HepG2 (cell line): Measurements from ENCODE around the gene GRIN3A. TPM values are rescaled to one million over a fixed set of nuclear protein-coding genes. Genes with fewer than 3 reads are reported as not detected.
A peak's percentile ranks its signal among the peaks of the same experiment; 100 is the strongest.

Source experiments
- EED ChIP-seq: sonication (generic); formaldehyde crosslinking; IDR thresholded peaks from 2 replicates; pipeline ENCODE4 v1.5.0; 2020; ENCODE audit warnings: mild to moderate bottlenecking, missing genetic modification reagents
- ELF3 ChIP-seq: IDR thresholded peaks from 2 replicates; pipeline ENCODE4 v1.6.1; 2016; ENCODE audit warnings: missing genetic modification reagents, missing compliant biosample characterization
- ETV5 ChIP-seq: IDR thresholded peaks from 2 replicates; pipeline ENCODE4 v1.6.1; 2018; ENCODE audit warnings: missing biosample characterization, missing genetic modification reagents, inconsistent platforms, borderline replicate concordance
- FLYWCH1 ChIP-seq: sonication (generic); formaldehyde crosslinking; IDR thresholded peaks from 2 replicates; pipeline ENCODE4 v1.8.1; 2023; ENCODE audit warnings: mild to moderate bottlenecking, missing genetic modification reagents
- HNRNPH1 ChIP-seq: fragments of 200-400 bp; formaldehyde crosslinking; optimal IDR thresholded peaks from 2 replicates; pipeline ENCODE3; 2017; ENCODE audit warnings: mild to moderate bottlenecking, low read depth, low read length
- MBNL3 ChIP-seq: fragments of 250-450 bp; sonication (Bioruptor Pico); conservative IDR thresholded peaks from 2 replicates; pipeline ENCODE4 v1.8.0; 2022; ENCODE audit warnings: mild to moderate bottlenecking, inconsistent platforms
- MED13 ChIP-seq: sonication (generic); formaldehyde crosslinking; IDR thresholded peaks from 2 replicates; pipeline ENCODE4 v1.5.0; 2020; ENCODE audit warnings: missing genetic modification reagents
- NAIF1 ChIP-seq: sonication (generic); formaldehyde crosslinking; IDR thresholded peaks from 2 replicates; pipeline ENCODE4 v1.5.0; 2020; ENCODE audit warnings: mild to moderate bottlenecking, missing genetic modification reagents, borderline replicate concordance
- SIN3A ChIP-seq: IDR thresholded peaks from 2 replicates; pipeline ENCODE4 v1.6.1; 2011; ENCODE audit warnings: low read depth, mild to moderate bottlenecking, control low read depth, low read length, borderline replicate concordance
- STAG1 ChIP-seq: sonication (generic); formaldehyde crosslinking; IDR thresholded peaks from 2 replicates; pipeline ENCODE4 v1.4.0; 2020; ENCODE audit warnings: missing genetic modification reagents
- SUZ12 ChIP-seq: fragments of 150-350 bp; IDR thresholded peaks from 2 replicates; pipeline ENCODE4 v1.6.1; 2014; ENCODE audit warnings: low read depth, low read length
- TAF15 ChIP-seq: fragments of 200-400 bp; formaldehyde crosslinking; IDR thresholded peaks from one replicate; pipeline ENCODE4 v1.6.1; 2018; ENCODE audit warnings: mild to moderate bottlenecking, low read depth, low read length; ENCODE audit not compliant: poor library complexity, severe bottlenecking
- polyA plus RNA-seq, 8 experiments: library from polyadenylated mRNA; depleted of rRNA in 3 of 8; stranded (reverse) in 7 of 8; unstranded in 1 of 8; fragments of >200 nt; fragmentation: Illumina TruSeq in 4 of 8; extraction: Trizol in 4 of 8; gene quantifications; 2 replicates each; pipeline versions ENCODE4 v1.2.1 to v1.2.3, GENCODE V29; 2011 to 2016; ENCODE audit warnings: low read depth in 4 of 8, missing spikeins in 1 of 8, mixed read lengths in 1 of 8; ENCODE audit not compliant: insufficient read depth in 1 of 8
- total RNA-seq, 5 experiments: library from RNA; depleted of rRNA; stranded (reverse); fragments of >200 nt; fragmentation: Illumina TruSeq; extraction: Trizol; gene quantifications; 2 replicates each; pipeline ENCODE4 v1.2.3, GENCODE V29; 2016; ENCODE audit warnings: low read depth in 1 of 5
- TF ChIP-seq, protein P1 (sequence below): sonication (generic); formaldehyde crosslinking; IDR thresholded peaks from 2 replicates; pipeline ENCODE4 v1.5.1; 2020; ENCODE audit warnings: missing genetic modification reagents, mild to moderate bottlenecking, borderline replicate concordance
- TF ChIP-seq, protein P2 (sequence below): sonication (generic); formaldehyde crosslinking; conservative IDR thresholded peaks from 2 replicates; pipeline ENCODE4 v1.4.0; 2020; ENCODE audit warnings: missing genetic modification reagents
- TF ChIP-seq, protein P3 (sequence below): IDR thresholded peaks from 2 replicates; pipeline ENCODE4 v1.4.0; 2020; ENCODE audit warnings: mild to moderate bottlenecking, missing genetic modification reagents
- TF ChIP-seq, protein P4 (sequence below): sonication (generic); formaldehyde crosslinking; IDR thresholded peaks from 2 replicates; pipeline ENCODE4 v1.4.0; 2020; ENCODE audit warnings: missing genetic modification reagents

The GRIN3A gene
- total and polyA plus RNA-seq, 2 of the 13 experiments (the other 11 are each of a cell fraction or from before 2014, with no cell fraction given): not detected

DNA sequence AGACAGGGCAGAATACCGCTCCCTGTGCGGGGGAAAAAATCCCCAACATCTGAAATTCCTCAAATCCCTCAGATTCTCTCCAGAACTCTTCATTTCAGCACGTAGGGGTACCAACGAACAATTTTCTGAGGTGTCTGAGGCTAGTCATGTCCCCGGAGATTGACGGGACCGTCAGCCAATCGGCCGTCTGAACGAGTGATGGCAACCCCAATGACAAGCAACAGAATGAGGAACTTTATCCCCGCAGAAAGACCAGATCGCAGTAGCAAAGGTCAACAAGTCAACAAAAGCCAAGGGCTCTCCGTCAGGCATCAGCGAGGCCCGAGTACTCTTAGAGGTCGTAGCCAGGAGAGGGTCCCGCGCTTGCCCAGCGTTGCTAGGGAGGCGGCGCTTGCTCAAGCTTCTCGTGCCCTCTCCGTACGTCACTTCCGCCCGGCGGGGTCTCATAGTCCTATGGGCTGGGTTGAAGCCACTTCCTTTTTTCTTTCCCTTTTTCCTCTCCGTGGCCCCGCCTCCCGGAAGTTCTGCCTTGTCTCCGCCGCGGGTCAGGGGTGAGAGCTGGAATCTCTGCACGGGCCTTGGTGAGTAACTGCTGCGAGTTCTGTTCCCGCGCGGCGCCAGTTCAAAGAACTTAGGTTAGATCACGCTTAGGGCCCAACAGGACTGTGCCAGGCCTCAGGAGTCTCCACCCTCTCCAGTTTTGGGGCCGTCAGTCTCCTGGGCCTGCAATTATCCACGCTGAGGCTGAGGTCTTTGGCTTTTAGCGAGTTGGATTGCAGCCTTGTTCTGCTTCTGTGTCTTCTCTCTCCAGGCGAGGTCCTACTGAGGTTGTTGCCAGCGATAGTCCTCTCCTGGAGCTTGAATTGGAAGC, 204.9 kb downstream of the GRIN3A start, which contains the start of gene RNF20 (continued):
- TF ChIP-seq EED (no peak), STAG1 (CRISPR knock-in tag) (no peak), HNRNPH1 (no peak), TAF15 (no peak), NAIF1 (CRISPR knock-in tag) (no peak), FLYWCH1 (0 out of 2 replicates have a peak, but pooled peaks have one; percentile 10), MED13 (no peak), MBNL3 (no peak), SIN3A (peak; percentile 59; the same call in 1 of the 2 replicates), ELF3 (peak; percentile 75), SUZ12 (no peak), ETV5 (peak; percentile 60; the same call in 1 of the 2 replicates)
- TF ChIP-seq, protein P1, sequence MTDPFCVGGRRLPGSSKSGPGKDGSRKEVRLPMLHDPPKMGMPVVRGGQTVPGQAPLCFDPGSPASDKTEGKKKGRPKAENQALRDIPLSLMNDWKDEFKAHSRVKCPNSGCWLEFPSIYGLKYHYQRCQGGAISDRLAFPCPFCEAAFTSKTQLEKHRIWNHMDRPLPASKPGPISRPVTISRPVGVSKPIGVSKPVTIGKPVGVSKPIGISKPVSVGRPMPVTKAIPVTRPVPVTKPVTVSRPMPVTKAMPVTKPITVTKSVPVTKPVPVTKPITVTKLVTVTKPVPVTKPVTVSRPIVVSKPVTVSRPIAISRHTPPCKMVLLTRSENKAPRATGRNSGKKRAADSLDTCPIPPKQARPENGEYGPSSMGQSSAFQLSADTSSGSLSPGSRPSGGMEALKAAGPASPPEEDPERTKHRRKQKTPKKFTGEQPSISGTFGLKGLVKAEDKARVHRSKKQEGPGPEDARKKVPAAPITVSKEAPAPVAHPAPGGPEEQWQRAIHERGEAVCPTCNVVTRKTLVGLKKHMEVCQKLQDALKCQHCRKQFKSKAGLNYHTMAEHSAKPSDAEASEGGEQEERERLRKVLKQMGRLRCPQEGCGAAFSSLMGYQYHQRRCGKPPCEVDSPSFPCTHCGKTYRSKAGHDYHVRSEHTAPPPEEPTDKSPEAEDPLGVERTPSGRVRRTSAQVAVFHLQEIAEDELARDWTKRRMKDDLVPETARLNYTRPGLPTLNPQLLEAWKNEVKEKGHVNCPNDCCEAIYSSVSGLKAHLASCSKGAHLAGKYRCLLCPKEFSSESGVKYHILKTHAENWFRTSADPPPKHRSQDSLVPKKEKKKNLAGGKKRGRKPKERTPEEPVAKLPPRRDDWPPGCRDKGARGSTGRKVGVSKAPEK (CRISPR knock-in tag): no peak
- TF ChIP-seq, protein P2, sequence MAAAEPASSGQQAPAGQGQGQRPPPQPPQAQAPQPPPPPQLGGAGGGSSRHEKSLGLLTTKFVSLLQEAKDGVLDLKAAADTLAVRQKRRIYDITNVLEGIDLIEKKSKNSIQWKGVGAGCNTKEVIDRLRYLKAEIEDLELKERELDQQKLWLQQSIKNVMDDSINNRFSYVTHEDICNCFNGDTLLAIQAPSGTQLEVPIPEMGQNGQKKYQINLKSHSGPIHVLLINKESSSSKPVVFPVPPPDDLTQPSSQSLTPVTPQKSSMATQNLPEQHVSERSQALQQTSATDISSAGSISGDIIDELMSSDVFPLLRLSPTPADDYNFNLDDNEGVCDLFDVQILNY: peak; percentile 47; the same call in 1 of the 2 replicates
- TF ChIP-seq, protein P3, sequence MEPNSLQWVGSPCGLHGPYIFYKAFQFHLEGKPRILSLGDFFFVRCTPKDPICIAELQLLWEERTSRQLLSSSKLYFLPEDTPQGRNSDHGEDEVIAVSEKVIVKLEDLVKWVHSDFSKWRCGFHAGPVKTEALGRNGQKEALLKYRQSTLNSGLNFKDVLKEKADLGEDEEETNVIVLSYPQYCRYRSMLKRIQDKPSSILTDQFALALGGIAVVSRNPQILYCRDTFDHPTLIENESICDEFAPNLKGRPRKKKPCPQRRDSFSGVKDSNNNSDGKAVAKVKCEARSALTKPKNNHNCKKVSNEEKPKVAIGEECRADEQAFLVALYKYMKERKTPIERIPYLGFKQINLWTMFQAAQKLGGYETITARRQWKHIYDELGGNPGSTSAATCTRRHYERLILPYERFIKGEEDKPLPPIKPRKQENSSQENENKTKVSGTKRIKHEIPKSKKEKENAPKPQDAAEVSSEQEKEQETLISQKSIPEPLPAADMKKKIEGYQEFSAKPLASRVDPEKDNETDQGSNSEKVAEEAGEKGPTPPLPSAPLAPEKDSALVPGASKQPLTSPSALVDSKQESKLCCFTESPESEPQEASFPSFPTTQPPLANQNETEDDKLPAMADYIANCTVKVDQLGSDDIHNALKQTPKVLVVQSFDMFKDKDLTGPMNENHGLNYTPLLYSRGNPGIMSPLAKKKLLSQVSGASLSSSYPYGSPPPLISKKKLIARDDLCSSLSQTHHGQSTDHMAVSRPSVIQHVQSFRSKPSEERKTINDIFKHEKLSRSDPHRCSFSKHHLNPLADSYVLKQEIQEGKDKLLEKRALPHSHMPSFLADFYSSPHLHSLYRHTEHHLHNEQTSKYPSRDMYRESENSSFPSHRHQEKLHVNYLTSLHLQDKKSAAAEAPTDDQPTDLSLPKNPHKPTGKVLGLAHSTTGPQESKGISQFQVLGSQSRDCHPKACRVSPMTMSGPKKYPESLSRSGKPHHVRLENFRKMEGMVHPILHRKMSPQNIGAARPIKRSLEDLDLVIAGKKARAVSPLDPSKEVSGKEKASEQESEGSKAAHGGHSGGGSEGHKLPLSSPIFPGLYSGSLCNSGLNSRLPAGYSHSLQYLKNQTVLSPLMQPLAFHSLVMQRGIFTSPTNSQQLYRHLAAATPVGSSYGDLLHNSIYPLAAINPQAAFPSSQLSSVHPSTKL (CRISPR knock-in tag): peak; percentile 13; the same call in 1 of the 2 replicates
- TF ChIP-seq, protein P4, sequence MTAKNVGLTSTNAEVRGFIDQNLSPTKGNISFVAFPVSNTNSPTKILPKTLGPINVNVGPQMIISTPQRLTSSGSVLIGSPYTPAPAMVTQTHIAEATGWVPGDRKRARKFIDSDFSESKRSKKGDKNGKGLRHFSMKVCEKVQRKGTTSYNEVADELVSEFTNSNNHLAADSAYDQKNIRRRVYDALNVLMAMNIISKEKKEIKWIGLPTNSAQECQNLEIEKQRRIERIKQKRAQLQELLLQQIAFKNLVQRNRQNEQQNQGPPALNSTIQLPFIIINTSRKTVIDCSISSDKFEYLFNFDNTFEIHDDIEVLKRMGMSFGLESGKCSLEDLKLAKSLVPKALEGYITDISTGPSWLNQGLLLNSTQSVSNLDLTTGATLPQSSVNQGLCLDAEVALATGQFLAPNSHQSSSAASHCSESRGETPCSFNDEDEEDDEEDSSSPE (CRISPR knock-in tag): peak; percentile 93
